Suprapubic skin (tissue), 4 donors: ENCODE measurements around the gene COL4A3.

Source experiments
- POLR2A ChIP-seq, 2 donors: fragments of 450-650 bp; IDR thresholded peaks; one replicate each; pipeline ENCODE4 v1.6.1; 2017; ENCODE audit warnings: antibody characterized with exemption in 2 of 2, mild to moderate bottlenecking in 2 of 2, moderate library complexity in 2 of 2
- POLR2AphosphoS5 ChIP-seq, 3 donors: sonication (generic); formaldehyde crosslinking; IDR thresholded peaks; one replicate each; pipeline ENCODE4 v1.6.1; 2017; ENCODE audit warnings: antibody characterized with exemption in 3 of 3
- TF ChIP-seq, protein P1 (sequence below), 2 donors: fragments of 200-600 bp in 1 of 2; fragments of 450-650 bp in 1 of 2; sonication (generic) in 1 of 2; IDR thresholded peaks; one replicate each; pipeline ENCODE4 v1.5.1; 2016 to 2019; ENCODE audit warnings: antibody characterized with exemption in 2 of 2, mild to moderate bottlenecking in 1 of 2, moderate library complexity in 1 of 2

- TF ChIP-seq, protein P1, sequence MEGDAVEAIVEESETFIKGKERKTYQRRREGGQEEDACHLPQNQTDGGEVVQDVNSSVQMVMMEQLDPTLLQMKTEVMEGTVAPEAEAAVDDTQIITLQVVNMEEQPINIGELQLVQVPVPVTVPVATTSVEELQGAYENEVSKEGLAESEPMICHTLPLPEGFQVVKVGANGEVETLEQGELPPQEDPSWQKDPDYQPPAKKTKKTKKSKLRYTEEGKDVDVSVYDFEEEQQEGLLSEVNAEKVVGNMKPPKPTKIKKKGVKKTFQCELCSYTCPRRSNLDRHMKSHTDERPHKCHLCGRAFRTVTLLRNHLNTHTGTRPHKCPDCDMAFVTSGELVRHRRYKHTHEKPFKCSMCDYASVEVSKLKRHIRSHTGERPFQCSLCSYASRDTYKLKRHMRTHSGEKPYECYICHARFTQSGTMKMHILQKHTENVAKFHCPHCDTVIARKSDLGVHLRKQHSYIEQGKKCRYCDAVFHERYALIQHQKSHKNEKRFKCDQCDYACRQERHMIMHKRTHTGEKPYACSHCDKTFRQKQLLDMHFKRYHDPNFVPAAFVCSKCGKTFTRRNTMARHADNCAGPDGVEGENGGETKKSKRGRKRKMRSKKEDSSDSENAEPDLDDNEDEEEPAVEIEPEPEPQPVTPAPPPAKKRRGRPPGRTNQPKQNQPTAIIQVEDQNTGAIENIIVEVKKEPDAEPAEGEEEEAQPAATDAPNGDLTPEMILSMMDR (IDR thresholded peaks at IDR 0.05): no peak
- TF ChIP-seq POLR2AphosphoS5 (IDR thresholded peaks at IDR 0.05): no peak
- no peak for TF ChIP-seq POLR2A (IDR thresholded peaks at IDR 0.05)
Measured at GRCh38 chr2:227152093-227152766, 12.2 kb upstream of the COL4A3 start.
